K562 (cell line): ENCODE results near the gene CEP76. TPM values are rescaled to one million over a fixed set of nuclear protein-coding genes. Genes with fewer than 3 reads are reported as not detected.

Experiments used
- E2F8 ChIP-seq: fragments of 450-650 bp; IDR thresholded peaks from 2 replicates; pipeline ENCODE4 v1.7.1; 2018; ENCODE audit warnings: mild to moderate bottlenecking, low read depth; ENCODE audit not compliant: partially characterized antibody
- EGR1 ChIP-seq: fragments of 450-650 bp; conservative IDR thresholded peaks from 2 replicates; pipeline ENCODE4 v1.6.1; 2017; ENCODE audit warnings: mild to moderate bottlenecking
- HES1 ChIP-seq: fragments of 450-650 bp; IDR thresholded peaks from 2 replicates; pipeline ENCODE4 v1.6.1; 2016; ENCODE audit warnings: low read depth, mild to moderate bottlenecking, moderate library complexity
- MTA2 ChIP-seq: fragments of 450-650 bp; IDR thresholded peaks from 2 replicates; pipeline ENCODE4 v1.6.1; 2016; ENCODE audit warnings: low read depth
- MXD1 ChIP-seq: fragments of 250-450 bp; sonication (Bioruptor Pico); IDR thresholded peaks from 2 replicates; pipeline ENCODE4 v1.8.0; 2021; ENCODE audit warnings: borderline replicate concordance, mild to moderate bottlenecking, moderate library complexity; ENCODE audit not compliant: poor library complexity, severe bottlenecking
- NONO ChIP-seq, 2 experiments: fragments of 200-400 bp in 1 of 2; fragments of 450-650 bp in 1 of 2; formaldehyde crosslinking in 1 of 2; IDR thresholded peaks; 2 replicates each; pipeline ENCODE4 v1.6.1; 2017; ENCODE audit warnings: low read depth in 2 of 2, mild to moderate bottlenecking in 2 of 2, moderate library complexity in 2 of 2, low read length in 1 of 2
- SMARCE1 ChIP-seq: fragments of 450-650 bp; IDR thresholded peaks from 2 replicates; pipeline ENCODE4 v1.7.1; 2016; ENCODE audit warnings: mild to moderate bottlenecking
- ZNF318 ChIP-seq, 2 experiments: fragments of 450-650 bp; IDR thresholded peaks; 2 replicates each; pipeline ENCODE4 v1.6.1; 2016; ENCODE audit warnings: mild to moderate bottlenecking in 2 of 2, borderline replicate concordance in 1 of 2, low read depth in 1 of 2, moderate library complexity in 1 of 2
- polyA plus RNA-seq, 8 experiments: library from polyadenylated mRNA; depleted of rRNA in 4 of 8; stranded (reverse) in 5 of 8; unstranded in 3 of 8; fragments of >200 nt; fragmentation: Nextera tagmentation in 2 of 8; fragmentation: Illumina TruSeq in 1 of 8; extraction: Ambion mirVana in 2 of 8; extraction: Trizol in 1 of 8; gene quantifications; 2 replicates each; pipeline versions ENCODE4 v1.2.1 to v1.2.3, GENCODE V29; 2011 to 2014; ENCODE audit warnings: inconsistent platforms in 1 of 8, missing spikeins in 1 of 8
- total RNA-seq, 7 experiments: library from RNA; depleted of rRNA in 6 of 7; stranded (reverse); fragments of >200 nt in 6 of 7; fragmentation: Illumina TruSeq in 2 of 7; extraction: Trizol in 2 of 7; gene quantifications; 2 replicates each; pipeline versions ENCODE4 v1.2.1 to v1.2.3, GENCODE V29; 2011 to 2021; ENCODE audit warnings: low replicate concordance in 1 of 7
- TF ChIP-seq, protein P1 (sequence below), 2 experiments: fragments of 200-800 bp in 1 of 2; sonication (Bioruptor generic) in 1 of 2; sonication (generic) in 1 of 2; formaldehyde crosslinking in 1 of 2; IDR thresholded peaks in 1 of 2; conservative IDR thresholded peaks in 1 of 2; 2 replicates each; pipeline versions ENCODE4 v1.5.0 to v1.6.1; 2016 to 2020; ENCODE audit warnings: missing compliant biosample characterization in 1 of 2, missing genetic modification characterization in 1 of 2, missing genetic modification reagents in 1 of 2
- TF ChIP-seq, protein P2 (sequence below): sonication (generic); IDR thresholded peaks from 2 replicates; pipeline ENCODE4 v1.6.1; 2016

The CEP76 gene
- total and polyA plus RNA-seq, 9 of the 15 experiments (the other 6 are each of a cell fraction or from before 2014, with no cell fraction given), result 5.3 to 27.3 (median 19.3) TPM

GRCh38 chr18:12657684-12658425 is 44.7 kb downstream of the CEP76 start, which contains the start of gene SPIRE1 (continued):
- TF ChIP-seq, protein P1, sequence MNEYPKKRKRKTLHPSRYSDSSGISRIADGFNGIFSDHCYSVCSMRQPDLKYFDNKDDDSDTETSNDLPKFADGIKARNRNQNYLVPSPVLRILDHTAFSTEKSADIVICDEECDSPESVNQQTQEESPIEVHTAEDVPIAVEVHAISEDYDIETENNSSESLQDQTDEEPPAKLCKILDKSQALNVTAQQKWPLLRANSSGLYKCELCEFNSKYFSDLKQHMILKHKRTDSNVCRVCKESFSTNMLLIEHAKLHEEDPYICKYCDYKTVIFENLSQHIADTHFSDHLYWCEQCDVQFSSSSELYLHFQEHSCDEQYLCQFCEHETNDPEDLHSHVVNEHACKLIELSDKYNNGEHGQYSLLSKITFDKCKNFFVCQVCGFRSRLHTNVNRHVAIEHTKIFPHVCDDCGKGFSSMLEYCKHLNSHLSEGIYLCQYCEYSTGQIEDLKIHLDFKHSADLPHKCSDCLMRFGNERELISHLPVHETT (CRISPR knock-in tag; conservative IDR thresholded peaks at IDR 0.05 in 1 of 2, IDR thresholded peaks at IDR 0.05 in 1 of 2), result peak in 1 of 2 experiments; percentile 60; a peak in 2 of 4 replicates
- TF ChIP-seq, protein P2, sequence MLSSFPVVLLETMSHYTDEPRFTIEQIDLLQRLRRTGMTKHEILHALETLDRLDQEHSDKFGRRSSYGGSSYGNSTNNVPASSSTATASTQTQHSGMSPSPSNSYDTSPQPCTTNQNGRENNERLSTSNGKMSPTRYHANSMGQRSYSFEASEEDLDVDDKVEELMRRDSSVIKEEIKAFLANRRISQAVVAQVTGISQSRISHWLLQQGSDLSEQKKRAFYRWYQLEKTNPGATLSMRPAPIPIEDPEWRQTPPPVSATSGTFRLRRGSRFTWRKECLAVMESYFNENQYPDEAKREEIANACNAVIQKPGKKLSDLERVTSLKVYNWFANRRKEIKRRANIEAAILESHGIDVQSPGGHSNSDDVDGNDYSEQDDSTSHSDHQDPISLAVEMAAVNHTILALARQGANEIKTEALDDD, result no peak
- TF ChIP-seq MTA2 (no peak), SMARCE1 (no peak), ZNF318 (IDR thresholded peaks at IDR 0.05; ENCODE audit: borderline replicate concordance in 1 of 2, low read depth in 1 of 2) (no peak), MXD1 (CRISPR knock-in tag) (no peak), HES1 (no peak), E2F8 (no peak), EGR1 (no peak), NONO (IDR thresholded peaks at IDR 0.05; ENCODE audit: low read depth in 2 of 2, low read length in 1 of 2) (peak in 1 of 2 experiments; percentile 14; a peak in 1 of 4 replicates)
